NCI-H2196 treated with DMSO at 0.1 percent for 48 hours (cell line): ENCODE measurements around the gene SPON2.
A peak's percentile ranks its signal among the peaks of the same experiment; 100 is the strongest.
"Not testable (repeated sequence)": the region's sequence is repeated elsewhere in the genome, so short reads cannot be mapped to it uniquely, and the experiment has no call there.

Experiments
- DNase-seq: peaks from one replicate; lab custom pipeline; 2025; ENCODE audit not compliant: unreplicated experiment; lab: John Stamatoyannopoulos, UW

SPON2 gene

DNA sequence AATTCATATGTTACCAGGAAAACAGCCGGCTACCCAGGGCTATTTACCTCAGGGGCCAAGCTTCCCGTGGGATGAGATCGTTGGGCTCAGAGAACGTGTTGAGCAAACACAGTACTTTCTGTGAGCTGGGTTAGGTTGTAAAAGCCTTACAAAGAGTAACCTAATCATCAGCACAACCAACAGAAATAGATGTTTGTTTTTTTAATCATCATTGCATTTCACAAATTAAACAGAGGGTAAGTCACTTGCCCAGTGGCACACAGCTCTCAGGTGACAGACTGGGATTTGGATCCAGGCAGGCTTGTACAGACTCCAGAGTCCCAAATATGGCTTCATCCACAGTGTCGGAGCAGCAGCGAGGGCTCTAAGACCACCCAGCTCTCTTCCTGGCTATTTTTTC, 20.1 kb downstream of the SPON2 start:
- DNase-seq: peak; percentile 26

- no peak for DNase-seq
Measured at GRCh38 chr4:1151541-1151940, 20.8 kb downstream of the SPON2 start.

- DNase-seq: no peak
Measured at GRCh38 chr4:1150875-1151274, 21.5 kb downstream of the SPON2 start.

- no peak for DNase-seq
Measured at GRCh38 chr4:1139860-1140259, 32.5 kb downstream of the SPON2 start.

DNA sequence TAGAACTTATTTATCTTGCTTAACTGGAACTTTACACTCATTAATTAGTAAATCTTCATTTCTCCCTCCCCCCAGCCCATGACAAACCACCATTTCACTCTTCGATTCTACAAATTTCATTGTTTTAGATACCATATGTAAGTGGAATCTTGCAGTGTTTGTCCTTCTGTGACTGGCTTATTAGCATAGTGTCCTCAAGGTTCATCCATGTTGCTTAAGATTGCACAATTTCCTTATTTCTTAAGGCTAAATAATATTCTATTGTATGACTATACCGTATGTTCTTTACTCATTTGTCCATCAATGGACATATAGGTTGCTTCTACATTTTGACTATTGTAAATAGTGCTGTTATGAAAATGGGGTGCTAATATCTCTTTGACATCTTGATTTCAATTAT, 34.5 kb downstream of the SPON2 start:
- DNase-seq: no peak

DNA sequence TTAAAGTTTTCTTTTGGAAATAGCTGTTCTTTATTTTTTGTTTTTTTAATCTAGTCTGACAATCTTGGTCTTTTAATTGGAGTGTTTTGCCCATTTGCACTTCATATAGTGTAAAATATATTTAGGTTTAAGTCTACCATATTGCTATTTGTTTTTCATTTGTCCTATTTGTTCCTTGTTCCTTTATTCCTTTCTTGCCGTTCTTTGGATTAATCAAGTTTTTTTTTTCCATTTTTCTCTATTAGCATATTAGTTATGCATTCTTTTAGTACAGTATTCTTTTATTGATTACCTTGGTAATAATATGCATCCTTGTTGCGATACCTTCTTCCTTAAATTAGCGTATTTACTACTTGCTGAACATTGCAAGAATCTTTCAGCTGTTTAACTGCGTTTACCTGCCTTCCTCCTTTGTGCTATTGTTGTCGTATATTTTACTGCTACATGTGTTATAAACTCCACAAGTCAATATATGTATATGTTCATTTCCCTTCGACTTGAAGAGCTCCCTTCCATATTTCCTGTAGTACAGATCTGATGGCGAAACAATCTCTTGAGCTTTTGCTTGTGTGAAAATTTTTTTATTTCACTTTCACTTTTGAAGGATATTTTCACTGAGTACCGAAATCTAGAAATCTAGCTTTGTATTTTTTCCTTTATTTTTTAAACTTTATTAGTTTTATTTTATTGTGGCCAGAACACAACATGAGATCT, 35.2 kb downstream of the SPON2 start:
- DNase-seq: no peak

DNA sequence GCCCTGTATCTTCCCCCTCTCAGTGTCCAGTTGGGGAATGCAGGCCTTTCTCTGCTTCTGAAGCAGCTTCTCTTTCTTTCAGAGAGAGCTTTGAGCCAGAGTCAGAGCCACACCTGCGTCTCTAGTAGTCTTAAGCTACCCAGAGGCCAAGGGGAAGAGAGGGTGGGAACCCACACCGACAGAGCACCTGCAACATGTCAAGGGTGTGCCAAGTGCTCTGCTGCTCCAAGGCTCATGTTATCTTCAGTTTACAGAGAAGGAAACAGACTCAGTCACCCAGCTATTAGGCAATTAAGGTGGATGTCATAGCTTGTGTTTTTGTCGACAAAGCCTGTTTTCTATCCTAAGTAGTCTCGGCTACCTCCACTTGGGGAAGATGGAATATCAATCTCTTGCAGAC, 36.3 kb downstream of the SPON2 start:
- DNase-seq: no peak

DNA sequence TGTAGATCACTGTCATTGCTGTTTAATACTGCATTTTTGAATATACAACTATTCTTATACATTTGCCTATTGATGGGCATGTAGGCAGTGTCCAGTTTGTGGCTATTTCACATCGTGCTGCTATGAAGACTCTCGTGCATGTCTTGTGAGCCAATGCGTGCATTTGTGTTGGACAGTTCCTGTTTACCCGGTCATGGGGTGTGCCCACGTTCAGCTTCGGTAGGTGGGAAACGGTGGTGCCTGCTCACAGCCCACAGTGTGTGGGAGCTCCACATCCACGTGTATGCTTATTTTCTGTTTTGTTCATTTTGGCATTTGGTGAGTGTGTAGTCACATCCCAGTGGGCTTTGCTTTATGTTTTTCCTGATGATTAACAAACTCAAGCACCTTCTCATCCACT, 39.4 kb downstream of the SPON2 start:
- DNase-seq: no peak

DNA sequence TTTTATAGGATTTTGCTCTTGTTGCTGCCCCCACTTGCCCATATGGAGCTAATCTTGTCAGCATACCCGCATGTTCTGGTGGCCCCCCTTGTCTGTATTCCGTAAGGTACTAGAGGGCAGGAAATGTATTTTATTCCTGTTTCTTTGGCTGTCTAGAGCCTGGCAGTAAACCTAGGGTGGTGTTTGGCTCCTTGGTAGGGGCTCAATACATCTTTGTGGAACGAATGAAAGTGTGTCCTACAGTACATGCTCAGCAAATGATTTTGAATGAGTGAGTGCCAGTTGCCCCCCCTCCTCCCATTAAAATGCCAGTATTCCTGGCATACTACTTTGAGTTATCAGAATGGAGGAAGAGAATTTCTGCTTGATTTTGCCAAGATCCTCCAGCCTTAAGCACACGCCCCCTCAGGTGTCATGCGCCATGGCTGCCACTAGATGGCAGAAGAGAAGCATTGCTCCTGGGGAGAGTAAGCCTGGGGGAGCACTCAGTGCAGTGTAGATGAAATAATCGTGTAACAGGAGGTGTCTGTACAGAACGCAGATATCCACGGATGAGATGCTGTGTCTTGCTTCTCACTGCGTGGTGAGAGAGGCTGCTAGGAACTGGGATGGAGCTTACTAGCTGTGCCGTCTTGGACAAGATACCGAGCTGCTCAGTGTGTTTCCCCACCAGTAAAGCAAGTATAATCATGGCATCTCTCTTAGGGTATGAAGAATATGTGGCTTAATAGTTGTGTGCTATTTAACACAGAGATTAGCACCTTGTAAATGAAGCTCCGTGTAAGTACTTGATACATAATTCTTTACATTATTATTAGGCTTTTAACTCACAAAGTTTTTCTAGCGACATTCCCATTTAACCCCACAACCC, 41.8 kb downstream of the SPON2 start:
- peak; percentile 58 for DNase-seq

DNA sequence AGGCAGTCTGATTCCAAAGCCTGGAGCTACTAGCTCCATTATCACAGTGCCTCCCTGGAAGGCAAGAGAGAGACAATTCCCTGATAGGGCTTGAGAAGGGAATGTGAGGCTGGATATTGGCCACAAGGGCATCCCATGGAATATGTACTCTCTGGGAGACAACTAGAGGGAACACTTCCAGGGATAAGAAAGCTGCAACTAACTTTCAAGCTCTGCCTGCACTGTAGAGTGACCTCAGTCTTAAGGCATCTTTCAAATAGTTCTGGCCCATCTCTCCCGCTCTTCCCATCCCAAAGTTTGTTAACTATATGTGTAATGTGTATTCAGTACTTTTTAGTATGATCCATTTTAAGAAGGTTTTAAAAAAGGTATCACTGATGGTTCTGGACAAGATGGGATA, 45.9 kb downstream of the SPON2 start:
- DNase-seq: no peak

DNA sequence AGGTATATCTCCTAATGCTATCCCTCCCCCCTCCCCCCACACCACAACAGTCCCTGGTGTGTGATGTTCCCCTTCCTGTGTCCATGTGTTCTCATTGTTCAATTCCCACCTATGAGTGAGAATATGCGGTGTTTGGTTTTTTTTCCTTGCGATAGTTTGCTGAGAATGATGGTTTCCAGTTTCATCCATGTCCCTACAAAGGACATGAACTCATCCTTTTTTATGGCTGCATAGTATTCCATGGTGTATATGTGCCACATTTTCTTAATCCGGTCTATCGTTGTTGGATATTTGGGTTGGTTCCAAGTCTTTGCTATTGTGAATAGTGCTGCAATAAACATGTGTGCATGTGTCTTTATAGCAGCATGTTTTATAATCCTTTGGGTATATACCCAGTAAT, 46.9 kb downstream of the SPON2 start:
- DNase-seq: not testable (repeated sequence)

- DNase-seq: no peak
Measured at GRCh38 chr4:1124818-1125217, 47.6 kb downstream of the SPON2 start.

DNA sequence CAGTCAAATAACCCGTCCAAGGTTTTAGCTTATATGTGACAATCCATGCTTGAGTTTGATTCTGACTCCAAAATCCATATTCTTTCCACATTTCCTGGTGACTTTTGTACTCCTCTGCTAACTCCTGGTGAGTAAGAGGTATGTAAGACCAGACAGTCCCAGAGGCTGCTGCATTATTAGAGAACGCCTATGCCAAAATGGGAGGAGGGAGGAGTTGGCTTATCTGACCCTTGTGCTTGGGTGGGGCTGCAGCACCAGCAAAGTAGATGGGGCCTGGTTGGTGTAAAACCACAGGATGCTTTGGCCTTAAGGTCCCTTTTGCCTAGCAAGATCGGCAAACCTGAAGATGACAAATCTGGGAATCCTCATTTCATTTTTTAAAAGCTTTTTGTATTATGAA, 49.9 kb downstream of the SPON2 start:
- no peak for DNase-seq
